Measurements from ENCODE around the gene TREML4. TPM values are rescaled to one million over a fixed set of nuclear protein-coding genes. Genes with fewer than 3 reads are reported as not detected.
A peak's percentile ranks its signal among the peaks of the same experiment; 100 is the strongest.

TREML4 gene
- total and polyA plus RNA-seq, 8 donors: not detected

DNA sequence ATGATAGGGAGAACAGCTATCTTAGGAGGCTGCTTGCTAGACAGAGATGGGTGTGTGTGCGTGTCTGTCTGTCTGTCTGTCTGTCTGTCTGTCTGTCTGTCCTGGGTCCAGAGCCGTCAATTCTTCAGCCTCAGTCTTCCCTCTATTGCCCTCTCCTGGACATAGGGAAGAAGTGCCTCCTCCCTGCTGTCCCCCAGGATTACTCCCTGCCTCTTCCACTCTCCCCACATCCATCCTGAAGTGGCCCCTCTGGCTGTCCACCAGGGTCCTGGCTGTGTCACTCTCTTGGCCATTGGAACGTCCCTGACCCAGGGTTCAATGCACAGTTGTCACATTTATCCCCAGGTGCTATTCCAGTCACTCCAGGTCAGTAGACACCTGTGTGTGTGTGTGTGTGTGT lies 37.4 kb upstream of the TREML4 start:
- Histone ChIP-seq H3K27me3 (peaks cover 0 to 36% (median 0%) of the 10 kb centered on the region in 3 donors), H3K27ac (no peak overlapping the region), H3K9me3 (peaks cover 0 to 13% (median 12%) of the 10 kb centered on the region in 4 donors), H3K4me3 (no peak overlapping the region), H3K4me1 (no peaks in the 10 kb centered on the region), H3K36me3 (no peaks in the 10 kb centered on the region)
- intact Hi-C loops (cut with DNase I; ENCODE audit: low total_unique reads): no loop called here
- TF ChIP-seq EP300 (IDR thresholded peaks at IDR 0.05): no peak
- TF ChIP-seq POLR2A (IDR thresholded peaks at IDR 0.05): no peak
- no peak for TF ChIP-seq POLR2AphosphoS5 (IDR thresholded peaks at IDR 0.05)
- TF ChIP-seq, protein P1, sequence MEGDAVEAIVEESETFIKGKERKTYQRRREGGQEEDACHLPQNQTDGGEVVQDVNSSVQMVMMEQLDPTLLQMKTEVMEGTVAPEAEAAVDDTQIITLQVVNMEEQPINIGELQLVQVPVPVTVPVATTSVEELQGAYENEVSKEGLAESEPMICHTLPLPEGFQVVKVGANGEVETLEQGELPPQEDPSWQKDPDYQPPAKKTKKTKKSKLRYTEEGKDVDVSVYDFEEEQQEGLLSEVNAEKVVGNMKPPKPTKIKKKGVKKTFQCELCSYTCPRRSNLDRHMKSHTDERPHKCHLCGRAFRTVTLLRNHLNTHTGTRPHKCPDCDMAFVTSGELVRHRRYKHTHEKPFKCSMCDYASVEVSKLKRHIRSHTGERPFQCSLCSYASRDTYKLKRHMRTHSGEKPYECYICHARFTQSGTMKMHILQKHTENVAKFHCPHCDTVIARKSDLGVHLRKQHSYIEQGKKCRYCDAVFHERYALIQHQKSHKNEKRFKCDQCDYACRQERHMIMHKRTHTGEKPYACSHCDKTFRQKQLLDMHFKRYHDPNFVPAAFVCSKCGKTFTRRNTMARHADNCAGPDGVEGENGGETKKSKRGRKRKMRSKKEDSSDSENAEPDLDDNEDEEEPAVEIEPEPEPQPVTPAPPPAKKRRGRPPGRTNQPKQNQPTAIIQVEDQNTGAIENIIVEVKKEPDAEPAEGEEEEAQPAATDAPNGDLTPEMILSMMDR (IDR thresholded peaks at IDR 0.05): no peak
- 79 to 87% (median 82%) methylated on average over 3 of the region's 3 CpGs for WGBS, 5 donors
- DNase-seq: no peak

DNA sequence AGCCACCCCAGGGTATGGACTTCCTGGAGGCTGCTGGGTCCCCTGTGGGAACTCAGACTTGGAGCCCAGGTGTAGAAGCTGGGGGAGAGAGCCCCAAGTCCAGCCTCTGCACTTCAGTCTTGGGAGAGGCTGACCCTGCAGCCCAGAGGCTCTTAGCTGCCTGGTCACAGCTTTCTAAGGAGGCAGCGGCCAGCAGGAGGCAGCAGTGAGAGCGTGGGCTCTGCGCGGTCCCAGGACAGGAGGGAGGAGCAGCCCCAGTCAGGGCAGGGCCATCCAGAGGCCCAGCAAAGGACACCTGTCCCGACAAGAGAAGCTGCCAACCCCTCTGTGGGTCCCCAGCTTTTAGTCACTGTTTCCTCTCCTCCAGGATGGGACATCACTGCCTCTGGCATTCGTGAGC lies 36.6 kb upstream of the TREML4 start:
- peak in 1 of 2 donors; percentile 64 for DNase-seq
- no peaks in the 10 kb centered on the region for H3K36me3 ChIP-seq
- no peaks in the 10 kb centered on the region for H3K4me1 ChIP-seq
- H3K27me3 ChIP-seq: peaks cover 0 to 36% (median 0%) of the 10 kb centered on the region in 3 donors
- peaks cover 0 to 13% (median 12%) of the 10 kb centered on the region in 4 donors for H3K9me3 ChIP-seq
- TF ChIP-seq, protein P1 (IDR thresholded peaks at IDR 0.05): no peak
- TF ChIP-seq POLR2A (IDR thresholded peaks at IDR 0.05) (no peak), POLR2AphosphoS5 (IDR thresholded peaks at IDR 0.05) (no peak), EP300 (IDR thresholded peaks at IDR 0.05) (no peak)
- 14 to 25% (median 23%) methylated on average over 2 to 6 of the region's 6 CpGs for WGBS, 5 donors
- no peak overlapping the region for H3K27ac ChIP-seq
- intact Hi-C loops (cut with DNase I; ENCODE audit: low total_unique reads): no loop called here
- H3K4me3 ChIP-seq: no peak overlapping the region

DNA sequence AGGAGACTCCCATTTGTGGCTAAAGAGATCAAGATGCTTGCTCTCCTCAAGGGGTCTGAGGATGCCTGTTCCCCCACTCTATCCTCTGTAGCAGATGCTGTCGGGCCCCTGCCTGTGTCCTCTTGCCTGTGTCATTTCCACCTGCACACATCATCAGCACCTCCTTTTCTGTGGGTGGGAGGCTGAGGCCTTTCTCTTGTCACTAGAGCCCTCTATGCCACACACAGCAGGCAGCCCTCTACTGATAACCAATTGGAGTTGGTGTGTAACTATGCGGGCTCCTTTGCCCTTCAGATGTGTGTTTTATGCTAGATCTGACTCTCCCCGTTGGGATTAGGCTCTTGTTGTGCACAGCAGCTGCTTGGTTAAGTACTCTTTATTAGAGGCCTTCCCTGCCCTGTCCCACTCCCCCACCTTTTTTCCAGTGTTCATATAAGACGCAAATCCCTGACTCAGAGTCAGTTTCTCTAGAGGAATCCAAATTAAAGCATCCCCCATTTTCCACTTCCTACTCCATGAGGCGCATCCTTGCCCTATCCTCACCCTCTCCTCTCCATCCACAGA lies 34.9 kb upstream of the TREML4 start:
- TF ChIP-seq POLR2AphosphoS5 (IDR thresholded peaks at IDR 0.05): no peak
- TF ChIP-seq, protein P1 (IDR thresholded peaks at IDR 0.05): no peak
- no peak for TF ChIP-seq EP300 (IDR thresholded peaks at IDR 0.05)
- TF ChIP-seq POLR2A (IDR thresholded peaks at IDR 0.05): no peak
- H3K4me1 ChIP-seq: no peaks in the 10 kb centered on the region
- peaks cover 0 to 41% (median 0%) of the 10 kb centered on the region in 3 donors for H3K27me3 ChIP-seq
- H3K9me3 ChIP-seq: peaks cover 0 to 13% (median 12%) of the 10 kb centered on the region in 4 donors
- 68 to 74% (median 72%) methylated on average over 5 of the region's 5 CpGs for WGBS, 5 donors
- no peaks in the 10 kb centered on the region for H3K36me3 ChIP-seq
- H3K4me3 ChIP-seq: no peak overlapping the region
- intact Hi-C loops (cut with DNase I; ENCODE audit: low total_unique reads): no loop called here
- no peak for DNase-seq
- no peak overlapping the region for H3K27ac ChIP-seq

DNA sequence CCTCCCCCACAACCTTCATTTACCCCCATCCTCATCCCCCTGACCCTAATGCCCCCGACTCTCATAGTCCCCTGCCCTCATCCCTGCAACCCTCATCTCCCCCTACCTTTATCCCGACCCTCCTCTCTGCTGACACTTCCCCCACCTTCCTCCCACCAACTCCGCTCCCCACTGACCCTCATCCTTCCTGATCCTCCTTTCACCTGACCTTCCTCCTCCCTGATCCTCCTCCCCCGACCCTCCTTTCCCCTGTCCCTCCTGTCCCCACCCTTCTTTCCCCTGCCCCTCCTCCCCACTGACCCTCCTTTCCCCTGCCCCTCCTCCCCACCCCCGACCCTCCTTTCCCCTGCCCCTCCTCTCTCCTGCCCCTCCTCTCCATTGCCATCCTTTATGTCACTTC lies 34.3 kb upstream of the TREML4 start:
- no peak for DNase-seq
- TF ChIP-seq, protein P1 (IDR thresholded peaks at IDR 0.05): no peak
- TF ChIP-seq EP300 (IDR thresholded peaks at IDR 0.05): no peak
- no peak for TF ChIP-seq POLR2A (IDR thresholded peaks at IDR 0.05)
- TF ChIP-seq POLR2AphosphoS5 (IDR thresholded peaks at IDR 0.05): no peak
- no peak overlapping the region for H3K4me3 ChIP-seq
- peaks cover 0 to 41% (median 0%) of the 10 kb centered on the region in 3 donors for H3K27me3 ChIP-seq
- no peaks in the 10 kb centered on the region for H3K36me3 ChIP-seq
- no peak overlapping the region for H3K27ac ChIP-seq
- H3K9me3 ChIP-seq: peaks cover 0 to 13% (median 12%) of the 10 kb centered on the region in 4 donors
- no peaks in the 10 kb centered on the region for H3K4me1 ChIP-seq
- intact Hi-C loops (cut with DNase I; ENCODE audit: low total_unique reads): no loop called here
- 49 to 59% (median 53%) methylated on average over 4 to 5 of the region's 5 CpGs for WGBS, 5 donors
